ENCODE measurements around the gene SLC23A1.

DNA sequence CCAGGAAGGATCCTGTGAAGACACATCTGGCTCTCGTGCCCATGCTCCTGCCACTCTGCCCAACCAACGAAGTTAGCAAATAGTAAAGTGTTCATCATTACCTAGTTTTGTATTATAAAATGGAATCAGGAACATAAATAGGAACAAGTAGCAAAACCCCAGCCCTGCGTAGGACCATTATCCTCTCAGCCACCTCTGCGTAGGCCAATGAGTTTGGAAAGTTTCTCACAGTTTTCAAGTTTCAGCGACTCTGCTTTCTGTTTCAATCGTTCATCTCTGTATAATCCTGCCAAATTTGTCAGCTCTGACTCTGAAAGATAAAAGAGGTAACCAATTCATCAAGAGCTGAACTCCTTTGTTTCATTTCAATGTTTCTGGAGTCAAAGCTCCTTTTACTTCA, 30.9 kb upstream of the SLC23A1 start:
- TF ChIP-seq POLR2A (IDR thresholded peaks at IDR 0.05; ENCODE audit: low read length): no peak
- TF ChIP-seq GATA1 (IDR thresholded peaks at IDR 0.05; ENCODE audit: low read depth, low read length): no peak
